Testis (tissue), 2 donors: ENCODE data around the gene NECTIN2.

Experiments used
- POLR2A ChIP-seq: fragments of 450-650 bp; IDR thresholded peaks from one replicate; pipeline ENCODE4 v1.6.1; 2017; ENCODE audit warnings: antibody characterized with exemption, mild to moderate bottlenecking, moderate library complexity
- TF ChIP-seq, protein P1 (sequence below), 3 experiments: fragments of 450-650 bp in 2 of 3; fragments of 200-600 bp in 1 of 3; sonication (generic) in 1 of 3; IDR thresholded peaks; one replicate each; pipeline ENCODE4 v1.5.1; 2016 to 2019; ENCODE audit warnings: antibody characterized with exemption in 3 of 3, mild to moderate bottlenecking in 2 of 3, moderate library complexity in 1 of 3

DNA sequence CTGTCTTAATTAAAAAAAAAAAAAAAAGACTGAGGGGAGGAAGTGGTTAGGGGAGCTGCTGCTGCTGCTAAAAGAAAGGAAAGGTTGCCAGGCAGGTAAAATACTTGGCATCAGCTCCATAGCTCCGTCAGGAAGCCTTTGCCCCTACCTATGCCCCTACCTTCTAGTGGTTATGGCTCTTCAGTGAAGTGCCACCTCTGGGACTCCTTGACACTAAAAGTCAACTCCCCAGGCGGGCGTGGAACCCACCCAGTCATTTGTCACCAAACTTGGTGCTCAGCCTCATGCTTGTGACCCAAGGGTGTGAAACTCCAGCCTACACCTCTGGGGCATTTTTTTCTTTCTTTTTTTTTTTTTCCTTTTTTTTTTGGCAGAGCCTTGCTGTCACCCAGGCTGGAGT lies 4.9 kb upstream of the NECTIN2 start:
- TF ChIP-seq, protein P1, sequence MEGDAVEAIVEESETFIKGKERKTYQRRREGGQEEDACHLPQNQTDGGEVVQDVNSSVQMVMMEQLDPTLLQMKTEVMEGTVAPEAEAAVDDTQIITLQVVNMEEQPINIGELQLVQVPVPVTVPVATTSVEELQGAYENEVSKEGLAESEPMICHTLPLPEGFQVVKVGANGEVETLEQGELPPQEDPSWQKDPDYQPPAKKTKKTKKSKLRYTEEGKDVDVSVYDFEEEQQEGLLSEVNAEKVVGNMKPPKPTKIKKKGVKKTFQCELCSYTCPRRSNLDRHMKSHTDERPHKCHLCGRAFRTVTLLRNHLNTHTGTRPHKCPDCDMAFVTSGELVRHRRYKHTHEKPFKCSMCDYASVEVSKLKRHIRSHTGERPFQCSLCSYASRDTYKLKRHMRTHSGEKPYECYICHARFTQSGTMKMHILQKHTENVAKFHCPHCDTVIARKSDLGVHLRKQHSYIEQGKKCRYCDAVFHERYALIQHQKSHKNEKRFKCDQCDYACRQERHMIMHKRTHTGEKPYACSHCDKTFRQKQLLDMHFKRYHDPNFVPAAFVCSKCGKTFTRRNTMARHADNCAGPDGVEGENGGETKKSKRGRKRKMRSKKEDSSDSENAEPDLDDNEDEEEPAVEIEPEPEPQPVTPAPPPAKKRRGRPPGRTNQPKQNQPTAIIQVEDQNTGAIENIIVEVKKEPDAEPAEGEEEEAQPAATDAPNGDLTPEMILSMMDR (IDR thresholded peaks at IDR 0.05) = no peak
- no peak for TF ChIP-seq POLR2A
